CD1c-positive myeloid dendritic cell (primary cell): ENCODE measurements around the gene RBM11.
A peak's percentile ranks its signal among the peaks of the same experiment; 100 is the strongest.

Experiments
- DNase-seq: peaks from one replicate; pipeline ENCODE4 v3.0.0-alpha.2; 2016; ENCODE audit errors: extremely low spot score

RBM11 gene

DNA sequence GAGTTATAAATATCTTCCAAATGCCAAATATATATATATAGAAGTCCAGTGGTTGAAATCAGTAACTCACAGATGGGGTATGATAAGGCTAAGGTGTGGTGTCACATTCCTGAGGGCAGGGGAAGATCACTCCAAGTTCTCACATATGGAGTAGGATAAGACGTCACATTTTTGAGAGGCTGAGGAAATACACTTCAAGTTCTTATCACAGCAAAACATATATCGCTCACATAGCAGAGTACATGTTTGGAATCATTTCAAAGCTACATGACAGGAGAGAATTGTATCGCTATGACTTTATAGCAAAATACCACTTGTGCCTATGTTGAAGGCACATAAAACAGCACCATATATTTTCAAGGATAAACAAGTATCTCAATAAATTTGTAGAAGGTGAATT, 55.1 kb downstream of the RBM11 start:
- no peak for DNase-seq

- DNase-seq: no peak
Observed at GRCh38 chr21:14271641-14272040, 55.7 kb downstream of the RBM11 start.

DNA sequence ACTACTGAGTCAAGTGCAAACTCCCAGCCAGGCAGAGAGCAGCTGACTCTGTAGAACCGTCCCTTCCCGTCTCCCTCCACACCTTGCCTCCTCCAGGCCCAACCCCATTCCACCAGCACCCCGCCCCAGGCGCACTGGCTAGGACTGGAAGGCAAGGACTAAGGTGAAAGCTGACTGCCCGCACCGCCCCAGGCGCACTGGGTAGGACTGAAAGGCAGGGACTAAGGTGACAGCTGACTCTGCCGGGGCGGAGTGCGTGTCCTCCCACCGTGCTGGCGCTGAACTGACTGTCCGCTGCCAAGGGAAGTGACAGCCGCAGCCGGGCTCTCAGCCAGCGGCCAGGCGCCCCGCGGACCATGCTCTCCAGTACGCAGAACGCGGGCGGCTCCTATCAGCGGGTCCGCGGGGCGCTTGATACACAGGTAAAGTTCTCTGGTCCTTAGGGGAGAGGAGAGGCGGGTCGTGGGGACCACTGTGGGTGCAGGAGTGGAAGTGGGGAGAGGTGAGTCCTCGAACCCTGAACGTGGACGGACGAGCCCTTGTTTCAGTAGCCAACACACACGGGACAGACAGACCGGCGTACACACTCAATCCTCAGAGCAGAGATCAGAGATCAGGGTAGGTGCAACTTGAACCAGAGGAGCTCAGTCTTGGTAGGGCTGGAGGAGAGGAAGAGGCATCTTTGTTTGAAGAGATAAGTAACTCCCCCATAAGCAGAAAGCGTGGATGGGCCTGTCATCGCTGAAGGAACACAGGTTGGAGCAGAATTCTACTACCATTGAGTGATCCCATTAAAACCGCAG, 58.0 kb downstream of the RBM11 start:
- DNase-seq: peak; percentile 40

DNA sequence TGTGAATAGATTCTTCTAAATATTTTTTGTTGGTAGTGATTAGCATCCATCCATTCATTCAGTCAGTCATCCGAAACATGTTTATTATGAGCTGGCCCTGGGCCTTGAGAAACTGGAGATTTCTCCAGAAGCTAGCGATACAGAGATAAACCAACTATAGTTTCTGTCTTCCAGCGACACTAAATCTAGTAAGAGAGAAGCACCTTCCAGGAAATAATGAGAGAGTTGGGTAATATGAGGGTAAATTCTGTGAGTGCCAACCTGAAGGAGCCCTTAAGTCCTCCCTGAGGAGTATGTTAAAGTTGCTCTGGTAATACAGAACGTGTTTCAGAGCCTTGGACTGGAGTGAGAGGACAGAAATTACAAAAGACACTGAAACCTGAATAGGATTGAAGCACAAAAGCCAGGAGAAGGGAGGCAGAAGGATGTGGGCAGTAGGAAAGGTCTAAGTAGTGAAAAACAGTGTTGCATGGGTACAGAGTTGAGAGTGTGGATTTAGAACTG, 59.8 kb downstream of the RBM11 start:
- DNase-seq: no peak
